Activated T-cell treated with anti-CD3 and anti-CD28 coated beads, Interleukin-2, amount 50 U/mL, for 72 hours (primary cell): ENCODE data around the gene MIB2. TPM values are rescaled to one million over a fixed set of nuclear protein-coding genes. Genes with fewer than 3 reads are reported as not detected.

ENCODE experiments used
- ATAC-seq, 2 donors: fragments of 150-1000 bp; cut with Tn5 transposase; replicated peaks in 1 of 2; 2 replicates each; pipeline ENCODE4 v1.10.0; 2021; ENCODE audit warnings: moderate library complexity in 2 of 2, mild to moderate bottlenecking in 1 of 2
- DNase-seq, 2 donors: peaks; one replicate each; pipeline ENCODE4 v3.0.0; 2021 to 2022; ENCODE audit warnings: mixed read lengths in 1 of 2
- H3K27ac Mint-ChIP-seq: one replicate; pipeline ENCODE4 v1.8.0; 2022; ENCODE audit warnings: mild to moderate bottlenecking, moderate library complexity, mixed read lengths
- H3K27me3 Mint-ChIP-seq: one replicate; pipeline ENCODE4 v1.8.0; 2022; ENCODE audit warnings: low read depth, mixed read lengths
- H3K36me3 Mint-ChIP-seq, 2 donors: one replicate each; pipeline ENCODE4 v1.8.0; 2022; ENCODE audit warnings: mixed read lengths in 2 of 2, mild to moderate bottlenecking in 1 of 2; ENCODE audit not compliant: insufficient read depth in 2 of 2
- H3K4me1 Mint-ChIP-seq: one replicate; pipeline ENCODE4 v1.8.0; 2022; ENCODE audit warnings: low read depth, mixed read lengths
- H3K4me3 Mint-ChIP-seq, 2 donors: one replicate each; pipeline ENCODE4 v1.8.0; 2022; ENCODE audit warnings: mild to moderate bottlenecking in 2 of 2, mixed read lengths in 2 of 2, moderate library complexity in 2 of 2
- H3K9me3 Mint-ChIP-seq, 2 donors: one replicate each; pipeline ENCODE4 v1.8.0; 2022; ENCODE audit warnings: mixed read lengths in 2 of 2
- total RNA-seq, 2 donors: library from RNA; stranded (reverse); gene quantifications; one replicate each; pipeline ENCODE4 v1.2.3, GENCODE V29; 2022

MIB2 gene
- total RNA-seq, 2 donors from 2014 or later: 68.6 to 78.6 TPM

DNA sequence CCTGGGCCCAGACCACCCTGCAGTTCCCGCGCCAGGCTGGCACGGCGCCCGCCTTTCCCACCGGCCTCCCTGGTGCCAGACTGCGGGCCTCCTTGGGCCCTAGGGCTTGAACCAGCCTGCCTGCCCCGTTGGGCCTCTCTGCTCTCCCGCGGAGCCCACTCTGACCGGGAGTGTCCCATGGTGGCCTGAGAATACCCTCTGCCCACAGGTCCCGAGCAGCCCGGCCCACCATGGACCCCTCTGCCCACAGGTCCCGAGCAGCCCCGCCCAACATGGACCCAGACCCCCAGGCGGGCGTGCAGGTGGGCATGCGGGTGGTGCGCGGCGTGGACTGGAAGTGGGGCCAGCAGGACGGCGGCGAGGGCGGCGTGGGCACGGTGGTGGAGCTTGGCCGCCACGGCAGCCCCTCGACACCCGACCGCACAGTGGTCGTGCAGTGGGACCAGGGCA is 7.9 kb downstream of the MIB2 start:
- DNase-seq: no peak
- Mint-ChIP-seq H3K27ac (no peak overlapping the region), H3K27me3 (no peaks in the 10 kb centered on the region), H3K36me3 (no peaks in the 10 kb centered on the region), H3K4me3 (no peak overlapping the region), H3K4me1 (no peaks in the 10 kb centered on the region), H3K9me3 (no peaks in the 10 kb centered on the region)
- ATAC-seq: no peak

DNA sequence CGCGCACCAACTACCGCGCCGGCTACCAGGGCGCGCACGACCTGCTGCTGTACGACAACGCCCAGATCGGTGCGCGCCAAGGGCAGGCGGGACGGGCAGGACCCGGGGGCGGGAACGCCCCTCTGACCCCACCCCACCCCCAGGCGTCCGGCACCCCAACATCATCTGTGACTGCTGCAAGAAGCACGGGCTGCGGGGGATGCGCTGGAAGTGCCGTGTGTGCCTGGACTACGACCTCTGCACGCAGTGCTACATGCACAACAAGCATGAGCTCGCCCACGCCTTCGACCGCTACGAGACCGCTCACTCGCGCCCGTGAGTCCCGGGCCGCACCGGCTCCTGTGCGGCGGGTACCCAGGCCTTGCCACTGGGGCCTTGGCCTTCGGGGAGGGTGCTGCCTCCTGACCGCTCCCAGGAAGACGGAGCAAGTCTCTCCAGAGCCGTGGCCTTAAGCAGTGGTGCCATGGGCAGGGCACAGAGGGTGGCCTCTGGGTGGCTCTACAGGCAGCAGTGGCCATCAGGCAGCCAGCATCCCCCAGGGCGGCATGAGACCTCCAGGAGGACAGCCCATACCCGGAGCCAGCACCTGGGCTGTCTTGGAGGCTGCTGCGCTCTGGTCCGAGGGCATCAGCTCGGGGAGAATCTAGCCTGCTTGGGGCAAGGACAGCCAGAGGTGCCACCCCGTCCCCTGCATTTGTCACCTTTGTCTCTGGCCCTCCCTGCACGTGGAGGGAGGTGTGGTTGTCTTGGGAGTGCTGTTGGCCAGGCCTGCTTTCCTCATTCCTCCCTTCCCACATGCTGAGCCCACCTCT is 8.5 kb downstream of the MIB2 start:
- Mint-ChIP-seq H3K27me3 (no peaks in the 10 kb centered on the region), H3K27ac (no peak overlapping the region), H3K4me1 (no peaks in the 10 kb centered on the region), H3K36me3 (no peaks in the 10 kb centered on the region), H3K4me3 (no peak overlapping the region), H3K9me3 (no peaks in the 10 kb centered on the region)
- no peak for DNase-seq
- ATAC-seq: no peak

DNA sequence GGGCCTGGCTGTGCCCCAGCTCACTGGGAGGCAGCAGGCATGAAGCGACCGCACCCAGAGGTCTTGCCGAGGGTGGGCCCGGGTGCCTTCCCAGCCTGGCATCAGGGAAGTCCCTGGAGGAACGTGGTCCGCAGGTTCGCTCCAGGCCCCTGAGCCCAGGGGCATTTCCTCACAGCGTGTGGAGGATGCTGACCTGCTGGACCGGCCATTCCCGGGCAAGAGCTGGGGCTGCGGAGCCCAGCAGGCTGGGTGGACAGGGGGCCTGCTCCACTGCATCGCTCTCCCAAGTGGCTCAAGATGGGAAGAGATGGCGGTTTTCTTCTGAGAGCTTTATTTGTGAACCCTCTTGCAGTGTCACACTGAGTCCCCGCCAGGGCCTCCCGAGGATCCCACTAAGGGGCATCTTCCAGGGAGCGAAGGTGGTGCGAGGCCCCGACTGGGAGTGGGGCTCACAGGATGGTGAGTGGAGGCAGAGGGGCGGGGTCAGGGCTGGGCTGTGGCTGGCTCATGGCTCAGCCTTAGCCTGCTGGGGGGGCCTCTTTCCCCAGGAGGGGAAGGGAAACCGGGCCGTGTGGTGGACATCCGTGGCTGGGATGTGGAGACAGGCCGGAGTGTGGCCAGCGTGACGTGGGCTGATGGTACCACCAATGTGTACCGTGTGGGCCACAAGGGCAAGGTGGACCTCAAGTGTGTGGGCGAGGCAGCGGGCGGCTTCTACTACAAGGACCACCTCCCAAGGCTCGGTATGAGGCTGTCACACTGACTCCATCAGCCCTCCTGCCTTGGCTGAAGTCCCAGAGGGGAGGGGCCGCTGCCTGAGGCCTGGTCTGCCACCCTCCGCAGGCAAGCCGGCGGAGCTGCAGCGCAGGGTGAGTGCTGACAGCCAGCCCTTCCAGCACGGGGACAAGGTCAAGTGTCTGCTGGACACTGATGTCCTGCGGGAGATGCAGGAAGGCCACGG is 9.4 kb downstream of the MIB2 start:
- Mint-ChIP-seq H3K27ac (no peak overlapping the region), H3K9me3 (no peaks in the 10 kb centered on the region), H3K4me3 (no peak overlapping the region), H3K36me3 (no peaks in the 10 kb centered on the region), H3K4me1 (no peaks in the 10 kb centered on the region), H3K27me3 (no peaks in the 10 kb centered on the region)
- no peak for DNase-seq
- ATAC-seq: no peak

DNA sequence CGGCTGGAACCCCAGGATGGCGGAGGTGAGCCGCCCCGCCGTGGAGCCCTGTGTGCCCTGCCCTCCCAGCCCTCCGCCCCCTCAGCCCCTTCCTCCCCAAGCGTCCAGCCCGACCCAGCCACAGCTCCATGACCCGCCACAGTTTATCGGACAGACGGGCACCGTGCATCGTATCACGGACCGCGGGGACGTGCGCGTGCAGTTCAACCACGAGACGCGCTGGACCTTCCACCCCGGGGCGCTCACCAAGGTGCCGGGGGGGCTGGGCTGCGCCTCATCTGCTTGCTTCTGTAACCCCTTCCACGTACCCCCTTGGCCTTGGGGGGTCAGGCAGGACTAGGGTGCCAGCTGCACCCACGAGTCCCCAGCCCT is 10.1 kb downstream of the MIB2 start:
- Mint-ChIP-seq H3K27ac (no peak overlapping the region), H3K4me3 (no peak overlapping the region), H3K4me1 (no peaks in the 10 kb centered on the region), H3K9me3 (no peaks in the 10 kb centered on the region), H3K36me3 (peaks cover 2% of the 10 kb centered on the region in 2 donors), H3K27me3 (no peaks in the 10 kb centered on the region)
- ATAC-seq (no peak), DNase-seq (no peak)

DNA sequence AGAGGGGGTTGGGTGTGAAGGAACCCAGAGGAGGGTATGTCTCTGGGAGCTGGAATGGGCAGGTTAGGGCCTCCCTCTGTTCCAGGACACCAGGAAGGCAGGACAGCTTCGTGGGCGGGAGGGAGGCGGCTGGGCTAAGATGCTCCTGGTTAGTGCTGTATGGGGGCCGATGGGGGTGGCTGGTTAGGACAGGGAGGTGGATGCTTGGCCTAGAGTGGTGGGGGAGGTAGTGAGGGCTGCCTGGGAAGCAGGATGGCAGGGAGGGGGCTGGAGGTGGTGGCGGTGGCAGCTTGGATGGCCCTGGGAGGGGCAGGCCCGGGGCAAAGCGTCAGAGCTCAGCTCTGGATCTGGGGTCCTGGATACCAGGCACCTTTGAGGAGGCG is 10.5 kb downstream of the MIB2 start:
- Mint-ChIP-seq H3K36me3 (peaks cover 2% of the 10 kb centered on the region in 2 donors), H3K4me3 (no peak overlapping the region), H3K9me3 (no peaks in the 10 kb centered on the region), H3K27me3 (no peaks in the 10 kb centered on the region), H3K27ac (no peak overlapping the region), H3K4me1 (no peaks in the 10 kb centered on the region)
- ATAC-seq: no peak
- no peak for DNase-seq

DNA sequence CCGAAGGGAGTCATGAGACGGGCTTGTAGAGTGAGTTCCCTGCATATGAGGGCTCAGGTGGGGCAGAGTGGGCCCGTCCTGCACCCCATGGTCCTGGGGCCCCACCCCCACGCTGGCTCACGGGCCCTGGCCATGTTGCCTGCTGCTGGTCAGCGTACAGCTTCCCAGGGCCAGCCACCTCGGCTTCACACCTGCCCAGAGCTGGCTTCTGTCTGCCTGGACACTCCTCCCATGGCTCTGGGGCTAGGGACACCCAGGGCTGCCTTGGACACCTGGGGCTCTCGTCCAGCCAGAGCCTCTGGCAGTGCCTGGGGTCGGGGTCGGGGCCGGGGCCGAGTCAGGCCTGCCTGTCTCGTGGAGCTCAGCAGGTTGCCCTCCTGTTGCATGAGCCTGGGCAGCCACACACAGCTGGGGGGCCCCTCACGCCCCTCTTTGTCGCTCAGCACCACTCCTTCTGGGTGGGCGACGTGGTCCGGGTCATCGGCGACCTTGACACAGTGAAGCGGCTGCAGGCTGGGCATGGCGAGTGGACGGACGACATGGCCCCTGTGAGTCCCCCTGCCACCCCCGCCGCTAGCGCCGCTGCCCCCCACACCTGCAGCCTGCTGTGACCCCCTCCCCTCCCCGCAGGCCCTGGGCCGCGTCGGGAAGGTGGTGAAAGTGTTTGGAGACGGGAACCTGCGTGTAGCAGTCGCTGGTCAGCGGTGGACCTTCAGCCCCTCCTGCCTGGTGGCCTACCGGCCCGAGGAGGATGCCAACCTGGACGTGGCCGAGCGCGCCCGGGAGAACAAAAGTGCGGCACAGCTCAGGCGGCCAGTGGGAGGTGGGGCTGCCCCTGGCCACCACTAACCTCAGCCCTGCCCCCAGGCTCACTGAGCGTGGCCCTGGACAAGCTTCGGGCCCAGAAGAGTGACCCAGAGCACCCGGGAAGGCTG is 11.2 kb downstream of the MIB2 start:
- no peak for DNase-seq
- no peaks in the 10 kb centered on the region for H3K9me3 Mint-ChIP-seq
- no peak overlapping the region for H3K27ac Mint-ChIP-seq
- H3K36me3 Mint-ChIP-seq: peaks cover 2% of the 10 kb centered on the region in 2 donors
- H3K4me3 Mint-ChIP-seq: no peak overlapping the region
- no peaks in the 10 kb centered on the region for H3K27me3 Mint-ChIP-seq
- H3K4me1 Mint-ChIP-seq: no peaks in the 10 kb centered on the region
- no peak for ATAC-seq

DNA sequence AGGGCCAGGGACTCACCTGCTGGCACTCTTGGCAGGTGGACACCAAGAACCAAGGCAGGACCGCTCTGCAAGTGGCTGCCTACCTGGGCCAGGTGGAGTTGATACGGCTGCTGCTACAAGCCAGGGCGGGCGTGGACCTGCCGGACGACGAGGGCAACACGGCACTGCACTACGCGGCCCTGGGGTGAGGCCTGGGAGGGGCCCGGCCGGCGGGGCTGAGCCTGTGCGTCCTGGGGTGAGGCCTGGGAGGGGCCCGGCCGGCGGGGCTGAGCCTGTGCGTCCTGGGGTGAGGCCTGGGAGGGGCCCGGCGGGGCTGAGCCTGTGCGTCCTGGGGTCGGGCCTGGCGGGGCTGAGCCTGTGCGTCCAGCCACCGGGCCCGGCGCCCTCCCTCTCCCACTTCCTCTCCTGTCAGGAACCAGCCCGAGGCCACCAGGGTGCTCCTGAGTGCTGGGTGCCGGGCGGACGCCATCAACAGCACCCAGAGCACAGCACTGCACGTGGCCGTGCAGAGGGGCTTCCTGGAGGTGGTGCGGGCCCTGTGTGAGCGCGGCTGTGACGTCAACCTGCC is 12.0 kb downstream of the MIB2 start:
- ATAC-seq (no peak), DNase-seq (no peak)
- Mint-ChIP-seq H3K36me3 (peaks cover 2% of the 10 kb centered on the region in 2 donors), H3K4me1 (no peaks in the 10 kb centered on the region), H3K9me3 (no peaks in the 10 kb centered on the region), H3K4me3 (no peak overlapping the region), H3K27ac (no peak overlapping the region), H3K27me3 (no peaks in the 10 kb centered on the region)

DNA sequence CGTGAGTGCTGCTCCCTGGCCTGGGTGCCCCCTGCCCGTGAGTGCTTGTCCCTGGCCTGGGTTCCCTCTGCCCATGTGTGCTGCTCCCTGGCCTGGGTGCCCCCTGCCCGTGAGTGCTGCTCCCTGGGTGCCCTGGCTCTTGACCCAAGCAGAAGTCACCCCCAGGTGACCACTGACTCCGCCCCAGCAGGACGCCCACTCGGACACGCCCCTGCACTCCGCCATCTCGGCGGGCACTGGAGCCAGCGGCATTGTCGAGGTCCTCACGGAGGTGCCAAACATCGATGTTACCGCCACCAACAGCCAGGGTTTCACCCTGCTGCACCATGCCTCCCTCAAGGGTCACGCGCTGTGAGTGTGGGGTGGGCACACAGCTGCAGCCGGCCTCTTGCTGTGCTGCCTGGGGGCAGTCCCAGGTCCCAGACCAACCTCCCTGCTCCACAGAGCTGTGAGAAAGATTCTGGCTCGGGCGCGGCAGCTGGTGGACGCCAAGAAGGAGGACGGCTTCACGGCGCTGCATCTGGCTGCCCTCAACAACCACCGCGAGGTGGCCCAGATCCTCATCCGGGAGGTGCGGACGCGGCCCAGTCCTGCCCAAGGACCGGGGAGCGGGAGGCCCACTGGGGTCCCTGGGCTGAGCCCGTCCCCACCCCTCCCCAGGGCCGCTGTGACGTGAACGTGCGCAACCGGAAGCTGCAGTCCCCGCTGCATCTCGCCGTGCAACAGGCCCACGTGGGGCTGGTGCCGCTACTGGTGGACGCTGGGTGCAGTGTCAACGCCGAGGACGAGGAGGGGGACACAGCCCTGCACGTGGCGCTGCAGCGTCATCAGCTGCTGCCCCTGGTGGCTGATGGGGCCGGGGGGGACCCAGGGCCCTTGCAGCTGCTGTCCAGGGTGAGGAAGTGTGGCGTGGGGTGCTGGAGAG is 12.8 kb downstream of the MIB2 start:
- DNase-seq: no peak
- Mint-ChIP-seq H3K4me1 (no peaks in the 10 kb centered on the region), H3K27ac (no peak overlapping the region), H3K27me3 (no peaks in the 10 kb centered on the region), H3K4me3 (peak overlapping the region in 1 of 2 donors; percentile 45), H3K9me3 (no peaks in the 10 kb centered on the region), H3K36me3 (peaks cover 2% of the 10 kb centered on the region in 2 donors)
- no peak for ATAC-seq

DNA sequence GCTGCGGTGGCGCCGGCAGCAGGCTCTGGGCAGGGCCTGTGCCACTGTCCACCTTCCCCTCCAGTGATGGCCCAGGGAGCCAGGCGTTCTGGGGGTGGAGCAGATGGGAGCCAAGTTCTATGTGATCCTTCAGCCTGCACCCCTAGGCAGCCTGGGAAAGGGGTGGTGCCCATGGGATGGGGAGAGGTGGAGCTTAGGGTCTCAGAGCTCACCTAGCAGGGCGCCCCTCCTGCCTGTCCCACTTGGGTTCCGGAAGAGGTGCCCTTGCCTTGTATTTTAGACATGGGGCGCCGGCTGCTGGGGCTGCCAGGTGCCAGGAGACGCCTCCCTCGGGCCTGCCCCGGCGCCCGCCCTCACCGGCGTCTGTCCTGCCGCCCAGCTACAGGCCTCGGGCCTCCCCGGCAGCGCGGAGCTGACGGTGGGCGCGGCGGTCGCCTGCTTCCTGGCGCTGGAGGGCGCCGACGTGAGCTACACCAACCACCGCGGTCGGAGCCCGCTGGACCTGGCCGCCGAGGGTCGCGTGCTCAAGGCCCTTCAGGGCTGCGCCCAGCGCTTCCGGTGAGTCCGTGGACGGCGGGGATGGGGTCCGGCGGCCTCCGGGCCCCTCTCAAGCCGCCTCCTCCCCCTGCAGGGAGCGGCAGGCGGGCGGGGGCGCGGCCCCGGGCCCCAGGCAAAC is 13.6 kb downstream of the MIB2 start:
- H3K27ac Mint-ChIP-seq: no peak overlapping the region
- peak; percentile 4 to 10 for ATAC-seq
- H3K4me3 Mint-ChIP-seq: peak overlapping the region; percentile 43 to 45
- H3K9me3 Mint-ChIP-seq: no peaks in the 10 kb centered on the region
- peak; percentile 35 to 40 for DNase-seq
- H3K36me3 Mint-ChIP-seq: peaks cover 2% of the 10 kb centered on the region in 2 donors
- no peaks in the 10 kb centered on the region for H3K27me3 Mint-ChIP-seq
- no peaks in the 10 kb centered on the region for H3K4me1 Mint-ChIP-seq

DNA sequence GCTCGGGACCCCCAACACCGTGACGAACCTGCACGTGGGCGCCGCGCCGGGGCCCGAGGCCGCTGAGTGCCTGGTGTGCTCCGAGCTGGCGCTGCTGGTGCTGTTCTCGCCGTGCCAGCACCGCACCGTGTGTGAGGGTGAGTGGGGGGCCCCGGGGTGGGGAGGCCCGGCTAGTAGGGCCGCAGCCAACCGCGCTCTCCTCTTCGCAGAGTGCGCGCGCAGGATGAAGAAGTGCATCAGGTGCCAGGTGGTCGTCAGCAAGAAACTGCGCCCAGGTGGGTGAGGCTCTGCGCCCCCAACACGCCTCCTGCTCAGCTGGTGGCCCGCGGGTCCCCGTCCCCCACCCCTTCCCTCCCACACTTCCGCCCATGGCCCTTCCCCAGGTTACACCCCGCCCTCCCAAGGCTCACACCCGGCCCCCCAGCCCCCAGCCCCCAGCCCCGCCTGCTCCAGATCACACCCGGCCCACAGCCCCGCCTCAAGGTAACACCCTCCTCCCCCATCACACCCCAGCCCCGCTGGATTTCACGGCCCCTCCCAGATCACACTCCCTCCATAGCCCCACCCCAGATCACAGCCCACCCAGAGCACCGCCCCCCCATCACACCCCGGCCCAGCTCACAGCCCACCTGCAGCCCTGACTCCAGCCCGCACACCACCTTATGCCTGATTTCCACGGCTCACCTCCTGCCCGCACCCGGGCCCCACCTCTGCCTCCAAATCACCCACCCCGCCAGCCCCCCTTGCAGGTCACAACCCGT is 14.3 kb downstream of the MIB2 start:
- ATAC-seq: peak; percentile 40 to 41

More for the DNA sequence above, 14.3 kb downstream of the MIB2 start:
- H3K27me3 Mint-ChIP-seq: no peaks in the 10 kb centered on the region
- no peaks in the 10 kb centered on the region for H3K4me1 Mint-ChIP-seq
- DNase-seq: peak; percentile 61 to 66
- no peaks in the 10 kb centered on the region for H3K9me3 Mint-ChIP-seq
- H3K4me3 Mint-ChIP-seq: peak overlapping the region; percentile 60 to 71
- H3K36me3 Mint-ChIP-seq: peaks cover 2% of the 10 kb centered on the region in 2 donors
- peak overlapping the region; percentile 80 for H3K27ac Mint-ChIP-seq
